ENCODE data around the gene CYP27B1. TPM values are rescaled to one million over a fixed set of nuclear protein-coding genes. Genes with fewer than 3 reads are reported as not detected.
"Not testable (repeated sequence)": the region's sequence is repeated elsewhere in the genome, so short reads cannot be mapped to it uniquely, and the experiment has no call there.

Gene CYP27B1
- total and polyA plus RNA-seq, 4 donors: 0.05 to 1.6 (median 0.17) TPM

DNA sequence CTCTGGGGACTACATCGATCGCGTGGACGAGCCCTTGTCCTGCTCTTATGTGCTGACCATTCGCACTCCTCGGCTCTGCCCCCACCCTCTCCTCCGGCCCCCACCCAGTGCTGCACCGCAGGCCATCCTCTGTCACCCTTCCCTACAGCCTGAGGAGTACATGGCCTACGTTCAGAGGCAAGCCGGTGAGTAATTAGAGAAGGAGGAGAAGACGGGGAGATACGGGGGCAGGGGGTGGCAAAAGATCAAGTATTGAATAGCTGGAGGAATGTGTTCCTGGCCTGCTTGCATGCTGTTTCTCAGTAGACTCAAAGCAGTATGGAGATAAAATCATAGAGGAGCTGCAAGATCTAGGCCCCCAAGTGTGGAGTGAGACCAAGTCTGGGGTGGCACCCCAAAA lies 51.1 kb downstream of the CYP27B1 start:
- peaks cover 14 to 58% (median 50%) of the 10 kb centered on the region in 4 donors for H3K36me3 ChIP-seq (ENCODE audit: control insufficient read depth in 4 of 4, insufficient read depth in 3 of 4, low read depth in 1 of 4, low read length in 3 of 4)
- TF ChIP-seq HNF4A (conservative IDR thresholded peaks at IDR 0.05): no peak
- no peak for TF ChIP-seq FOXA1 (IDR thresholded peaks at IDR 0.05)
- TF ChIP-seq, protein P1, sequence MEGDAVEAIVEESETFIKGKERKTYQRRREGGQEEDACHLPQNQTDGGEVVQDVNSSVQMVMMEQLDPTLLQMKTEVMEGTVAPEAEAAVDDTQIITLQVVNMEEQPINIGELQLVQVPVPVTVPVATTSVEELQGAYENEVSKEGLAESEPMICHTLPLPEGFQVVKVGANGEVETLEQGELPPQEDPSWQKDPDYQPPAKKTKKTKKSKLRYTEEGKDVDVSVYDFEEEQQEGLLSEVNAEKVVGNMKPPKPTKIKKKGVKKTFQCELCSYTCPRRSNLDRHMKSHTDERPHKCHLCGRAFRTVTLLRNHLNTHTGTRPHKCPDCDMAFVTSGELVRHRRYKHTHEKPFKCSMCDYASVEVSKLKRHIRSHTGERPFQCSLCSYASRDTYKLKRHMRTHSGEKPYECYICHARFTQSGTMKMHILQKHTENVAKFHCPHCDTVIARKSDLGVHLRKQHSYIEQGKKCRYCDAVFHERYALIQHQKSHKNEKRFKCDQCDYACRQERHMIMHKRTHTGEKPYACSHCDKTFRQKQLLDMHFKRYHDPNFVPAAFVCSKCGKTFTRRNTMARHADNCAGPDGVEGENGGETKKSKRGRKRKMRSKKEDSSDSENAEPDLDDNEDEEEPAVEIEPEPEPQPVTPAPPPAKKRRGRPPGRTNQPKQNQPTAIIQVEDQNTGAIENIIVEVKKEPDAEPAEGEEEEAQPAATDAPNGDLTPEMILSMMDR (IDR thresholded peaks at IDR 0.05; ENCODE audit: low read depth, low read length, missing input control): no peak
- no peak for TF ChIP-seq NR2F2 (IDR thresholded peaks at IDR 0.05)
- TF ChIP-seq, protein P2, sequence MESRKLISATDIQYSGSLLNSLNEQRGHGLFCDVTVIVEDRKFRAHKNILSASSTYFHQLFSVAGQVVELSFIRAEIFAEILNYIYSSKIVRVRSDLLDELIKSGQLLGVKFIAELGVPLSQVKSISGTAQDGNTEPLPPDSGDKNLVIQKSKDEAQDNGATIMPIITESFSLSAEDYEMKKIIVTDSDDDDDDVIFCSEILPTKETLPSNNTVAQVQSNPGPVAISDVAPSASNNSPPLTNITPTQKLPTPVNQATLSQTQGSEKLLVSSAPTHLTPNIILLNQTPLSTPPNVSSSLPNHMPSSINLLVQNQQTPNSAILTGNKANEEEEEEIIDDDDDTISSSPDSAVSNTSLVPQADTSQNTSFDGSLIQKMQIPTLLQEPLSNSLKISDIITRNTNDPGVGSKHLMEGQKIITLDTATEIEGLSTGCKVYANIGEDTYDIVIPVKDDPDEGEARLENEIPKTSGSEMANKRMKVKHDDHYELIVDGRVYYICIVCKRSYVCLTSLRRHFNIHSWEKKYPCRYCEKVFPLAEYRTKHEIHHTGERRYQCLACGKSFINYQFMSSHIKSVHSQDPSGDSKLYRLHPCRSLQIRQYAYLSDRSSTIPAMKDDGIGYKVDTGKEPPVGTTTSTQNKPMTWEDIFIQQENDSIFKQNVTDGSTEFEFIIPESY (IDR thresholded peaks at IDR 0.05): no peak
- TF ChIP-seq, protein P3, sequence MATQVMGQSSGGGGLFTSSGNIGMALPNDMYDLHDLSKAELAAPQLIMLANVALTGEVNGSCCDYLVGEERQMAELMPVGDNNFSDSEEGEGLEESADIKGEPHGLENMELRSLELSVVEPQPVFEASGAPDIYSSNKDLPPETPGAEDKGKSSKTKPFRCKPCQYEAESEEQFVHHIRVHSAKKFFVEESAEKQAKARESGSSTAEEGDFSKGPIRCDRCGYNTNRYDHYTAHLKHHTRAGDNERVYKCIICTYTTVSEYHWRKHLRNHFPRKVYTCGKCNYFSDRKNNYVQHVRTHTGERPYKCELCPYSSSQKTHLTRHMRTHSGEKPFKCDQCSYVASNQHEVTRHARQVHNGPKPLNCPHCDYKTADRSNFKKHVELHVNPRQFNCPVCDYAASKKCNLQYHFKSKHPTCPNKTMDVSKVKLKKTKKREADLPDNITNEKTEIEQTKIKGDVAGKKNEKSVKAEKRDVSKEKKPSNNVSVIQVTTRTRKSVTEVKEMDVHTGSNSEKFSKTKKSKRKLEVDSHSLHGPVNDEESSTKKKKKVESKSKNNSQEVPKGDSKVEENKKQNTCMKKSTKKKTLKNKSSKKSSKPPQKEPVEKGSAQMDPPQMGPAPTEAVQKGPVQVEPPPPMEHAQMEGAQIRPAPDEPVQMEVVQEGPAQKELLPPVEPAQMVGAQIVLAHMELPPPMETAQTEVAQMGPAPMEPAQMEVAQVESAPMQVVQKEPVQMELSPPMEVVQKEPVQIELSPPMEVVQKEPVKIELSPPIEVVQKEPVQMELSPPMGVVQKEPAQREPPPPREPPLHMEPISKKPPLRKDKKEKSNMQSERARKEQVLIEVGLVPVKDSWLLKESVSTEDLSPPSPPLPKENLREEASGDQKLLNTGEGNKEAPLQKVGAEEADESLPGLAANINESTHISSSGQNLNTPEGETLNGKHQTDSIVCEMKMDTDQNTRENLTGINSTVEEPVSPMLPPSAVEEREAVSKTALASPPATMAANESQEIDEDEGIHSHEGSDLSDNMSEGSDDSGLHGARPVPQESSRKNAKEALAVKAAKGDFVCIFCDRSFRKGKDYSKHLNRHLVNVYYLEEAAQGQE (IDR thresholded peaks at IDR 0.05): no peak
- no peak overlapping the region for H3K9ac ChIP-seq (ENCODE audit: low read depth in 1 of 2, low read length in 2 of 2)
- H3K4me1 ChIP-seq (ENCODE audit: control insufficient read depth in 4 of 4, insufficient read depth in 4 of 4, low read length in 3 of 4): no peaks in the 10 kb centered on the region
- H3K27me3 ChIP-seq (ENCODE audit: control insufficient read depth in 4 of 4, insufficient read depth in 4 of 4, low read length in 3 of 4): no peaks in the 10 kb centered on the region
- no peak overlapping the region for H3K4me3 ChIP-seq (ENCODE audit: low read depth in 1 of 3, low read length in 3 of 3)
- DNase-seq (ENCODE audit: low spot score): no peak
- no peak overlapping the region for H3K27ac ChIP-seq (ENCODE audit: low read depth in 1 of 2, low read length in 2 of 2)
- WGBS: 98% methylated on average over 12 of the region's 12 CpGs
- H3K9me3 ChIP-seq (ENCODE audit: control insufficient read depth in 4 of 4, low read length in 3 of 4): no peaks in the 10 kb centered on the region

DNA sequence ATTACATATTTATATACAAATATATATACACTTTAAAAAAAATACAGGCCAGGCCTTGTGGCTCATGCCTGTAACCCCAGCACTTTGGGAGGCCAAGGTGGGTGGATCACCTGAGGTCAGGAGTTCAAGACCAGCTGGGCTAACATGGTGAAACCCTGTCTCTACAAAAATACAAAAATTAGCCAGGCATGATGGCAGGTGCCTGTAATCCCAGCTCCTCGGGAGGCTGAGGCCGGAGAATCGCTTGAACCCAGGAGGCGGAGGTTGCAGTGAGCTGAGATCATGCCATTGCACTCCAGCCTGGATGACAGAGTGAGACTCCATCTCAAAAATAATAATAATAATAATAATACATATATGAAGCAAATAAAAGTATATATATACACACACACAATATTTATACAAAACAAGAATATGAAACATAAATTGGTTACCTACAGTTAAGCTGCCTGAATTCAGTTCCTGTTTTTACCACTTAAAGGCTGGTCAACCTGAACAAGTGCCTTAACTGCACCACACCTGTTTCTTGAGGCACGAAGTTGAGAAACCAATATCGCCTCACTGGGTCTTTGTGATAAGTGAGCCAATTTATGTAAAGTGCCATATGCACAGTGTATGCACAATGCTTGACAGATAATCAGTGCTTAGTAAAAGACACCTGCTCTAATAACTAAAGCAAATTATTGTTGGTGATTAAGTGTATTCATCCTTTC lies 51.7 kb downstream of the CYP27B1 start:
- H3K36me3 ChIP-seq (ENCODE audit: control insufficient read depth in 4 of 4, insufficient read depth in 3 of 4, low read depth in 1 of 4, low read length in 3 of 4): peaks cover 14 to 52% (median 45%) of the 10 kb centered on the region in 4 donors
- not testable (repeated sequence) for H3K4me1 ChIP-seq (ENCODE audit: control insufficient read depth in 4 of 4, insufficient read depth in 4 of 4, low read length in 3 of 4); DNase-seq (ENCODE audit: low spot score); H3K9ac ChIP-seq (ENCODE audit: low read depth in 1 of 2, low read length in 2 of 2); H3K27me3 ChIP-seq (ENCODE audit: control insufficient read depth in 4 of 4, insufficient read depth in 4 of 4, low read length in 3 of 4); H3K27ac ChIP-seq (ENCODE audit: low read depth in 1 of 2, low read length in 2 of 2); H3K4me3 ChIP-seq (ENCODE audit: low read depth in 1 of 3, low read length in 3 of 3); H3K9me3 ChIP-seq (ENCODE audit: control insufficient read depth in 4 of 4, low read length in 3 of 4)
- WGBS: 97% methylated on average over 6 of the region's 6 CpGs

DNA sequence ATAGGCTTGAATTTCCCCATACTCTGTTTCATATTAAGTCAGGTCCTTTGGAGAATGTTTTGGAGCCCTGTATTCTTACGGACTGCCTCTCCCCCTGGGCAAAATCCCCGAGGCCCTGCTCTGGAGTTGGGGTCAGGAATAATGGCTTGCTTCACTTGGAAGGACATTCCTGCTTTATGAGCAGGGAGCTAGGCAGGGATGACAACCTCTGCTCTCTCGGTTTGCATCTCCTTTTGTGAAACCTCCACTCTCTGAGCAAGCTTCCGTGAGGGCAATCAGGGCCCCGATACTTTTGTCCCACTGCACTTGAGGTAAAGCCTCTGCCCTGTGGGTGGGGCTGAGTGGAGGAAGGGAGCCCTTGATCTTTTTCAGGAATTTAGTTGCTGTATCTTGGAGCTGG lies 53.7 kb downstream of the CYP27B1 start:
- WGBS: 97% methylated on average over 5 of the region's 5 CpGs
- Histone ChIP-seq H3K4me1 (ENCODE audit: control insufficient read depth in 4 of 4, insufficient read depth in 4 of 4, low read length in 3 of 4) (no peaks in the 10 kb centered on the region), H3K4me3 (ENCODE audit: low read depth in 1 of 3, low read length in 3 of 3) (no peak overlapping the region), H3K27ac (ENCODE audit: low read depth in 1 of 2, low read length in 2 of 2) (no peak overlapping the region), H3K36me3 (ENCODE audit: control insufficient read depth in 4 of 4, insufficient read depth in 3 of 4, low read depth in 1 of 4, low read length in 3 of 4) (peaks cover 9 to 34% (median 27%) of the 10 kb centered on the region in 4 donors), H3K9ac (ENCODE audit: low read depth in 1 of 2, low read length in 2 of 2) (no peak overlapping the region), H3K27me3 (ENCODE audit: control insufficient read depth in 4 of 4, insufficient read depth in 4 of 4, low read length in 3 of 4) (no peaks in the 10 kb centered on the region), H3K9me3 (ENCODE audit: control insufficient read depth in 4 of 4, low read length in 3 of 4) (no peaks in the 10 kb centered on the region)
- DNase-seq (ENCODE audit: low spot score): no peak
- no peak for TF ChIP-seq YY1 (IDR thresholded peaks at IDR 0.05)
- no peak for TF ChIP-seq SP1 (IDR thresholded peaks at IDR 0.05)
- no peak for TF ChIP-seq RAD21 (IDR thresholded peaks at IDR 0.05)
- TF ChIP-seq TAF1 (conservative IDR thresholded peaks at IDR 0.05): no peak
- TF ChIP-seq, protein P4, sequence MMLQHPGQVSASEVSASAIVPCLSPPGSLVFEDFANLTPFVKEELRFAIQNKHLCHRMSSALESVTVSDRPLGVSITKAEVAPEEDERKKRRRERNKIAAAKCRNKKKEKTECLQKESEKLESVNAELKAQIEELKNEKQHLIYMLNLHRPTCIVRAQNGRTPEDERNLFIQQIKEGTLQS (IDR thresholded peaks at IDR 0.05): no peak
- TF ChIP-seq HNF4G (IDR thresholded peaks at IDR 0.05): no peak
- TF ChIP-seq, protein P1 (IDR thresholded peaks at IDR 0.05; ENCODE audit: low read depth, low read length, missing input control): no peak
- TF ChIP-seq EGR1 (IDR thresholded peaks at IDR 0.05; ENCODE audit: low read depth in 2 of 2): no peak
- TF ChIP-seq JUND (IDR thresholded peaks at IDR 0.05): no peak
- no peak for TF ChIP-seq FOXA2 (IDR thresholded peaks at IDR 0.05)
- TF ChIP-seq HNF4A (conservative IDR thresholded peaks at IDR 0.05): no peak
- no peak for TF ChIP-seq NR2F2 (IDR thresholded peaks at IDR 0.05)

Measured in liver (tissue), 9 donors.